ENCODE measurements around the gene RNF149.
A peak's percentile ranks its signal among the peaks of the same experiment; 100 is the strongest.

RNF149 gene

DNA sequence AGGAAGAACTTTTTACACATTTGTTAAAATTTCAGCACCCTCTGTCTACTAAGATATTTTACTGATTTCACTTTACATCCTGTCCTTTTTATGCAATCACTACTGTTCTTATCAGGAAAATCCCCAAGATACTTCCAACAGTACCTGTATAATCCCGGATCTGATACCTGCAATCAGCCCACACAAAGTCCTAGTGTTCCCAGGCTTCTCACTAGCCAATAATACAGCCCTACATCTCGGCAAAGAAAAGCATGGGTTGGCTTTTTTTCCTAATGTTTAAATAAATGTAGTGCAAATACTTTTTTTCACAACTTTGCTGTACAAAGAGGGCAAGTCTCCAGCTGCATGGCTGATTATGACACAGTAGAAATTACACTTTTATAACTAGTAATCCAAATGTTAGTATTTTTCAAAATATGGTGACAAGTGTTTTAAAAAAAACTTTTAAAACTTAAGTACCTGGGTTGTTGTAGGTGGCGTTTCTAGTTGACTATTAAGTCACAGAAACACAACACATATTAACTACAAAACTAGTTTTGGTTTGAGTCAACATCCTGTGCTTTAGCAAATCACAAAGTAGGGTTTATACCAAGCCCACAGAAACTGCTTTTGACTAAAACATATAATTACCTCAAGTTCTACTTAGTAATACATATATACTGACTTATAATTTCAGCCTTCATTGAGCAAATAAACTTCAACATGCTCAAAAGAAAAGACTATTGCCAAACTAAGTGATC lies 36.3 kb downstream of the RNF149 start:
- no peak overlapping the region for H3K4me3 Mint-ChIP-seq
- intact Hi-C loops (cut with micrococcal nuclease), result loop anchor here (10.0 kb wide), 1 partner anchor 563 kb away; no protein-coding TSS in a partner anchor
- H3K9me3 Mint-ChIP-seq, result no peaks in the 10 kb centered on the region
- H3K36me3 Mint-ChIP-seq (ENCODE audit: low read depth), result peaks cover 88% of the 10 kb centered on the region
- no peaks in the 10 kb centered on the region for H3K27me3 Mint-ChIP-seq
- H3K4me1 Mint-ChIP-seq (ENCODE audit: low read depth), result peaks cover 4% of the 10 kb centered on the region
- no peak overlapping the region for H3K27ac Mint-ChIP-seq

DNA sequence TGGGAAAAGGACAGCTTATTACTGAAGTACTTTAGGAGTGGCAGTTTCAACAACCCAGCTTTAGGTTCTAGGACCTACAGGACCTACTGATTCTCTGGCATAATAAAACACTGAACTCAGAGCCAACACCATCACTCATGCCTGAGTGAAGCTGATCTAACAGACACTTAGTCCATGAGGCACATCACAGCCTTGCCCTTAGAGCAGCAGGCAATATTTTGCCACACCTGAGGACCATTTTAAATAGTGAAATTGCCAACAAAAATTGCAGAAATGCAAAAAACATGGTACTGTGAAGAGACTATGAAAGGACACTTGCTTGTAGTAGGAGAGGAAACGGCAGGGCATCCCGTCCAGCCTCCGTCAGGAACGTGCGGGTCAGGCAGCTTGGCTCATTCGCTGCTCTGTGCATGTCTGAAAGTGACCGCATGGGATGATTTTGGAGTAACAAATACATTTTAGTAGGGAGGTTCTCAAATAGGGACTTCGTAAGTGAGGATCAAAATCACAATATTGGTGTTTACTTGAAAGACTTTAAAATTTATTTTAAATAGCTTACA lies 37.7 kb downstream of the RNF149 start:
- no peaks in the 10 kb centered on the region for H3K27me3 Mint-ChIP-seq
- intact Hi-C loops (cut with micrococcal nuclease), result loop anchor here (10.0 kb wide), 1 partner anchor 564 kb away; no protein-coding TSS in a partner anchor
- H3K4me3 Mint-ChIP-seq, result no peak overlapping the region
- H3K9me3 Mint-ChIP-seq, result no peaks in the 10 kb centered on the region
- peaks cover 4% of the 10 kb centered on the region for H3K4me1 Mint-ChIP-seq (ENCODE audit: low read depth)
- peaks cover 90% of the 10 kb centered on the region for H3K36me3 Mint-ChIP-seq (ENCODE audit: low read depth)
- no peak overlapping the region for H3K27ac Mint-ChIP-seq

GRCh38 chr2:101267671-101268656 lies 40.5 kb downstream of the RNF149 start:
- no peak overlapping the region for H3K4me3 Mint-ChIP-seq
- intact Hi-C loops (cut with micrococcal nuclease), result no loop called here
- peaks cover 4% of the 10 kb centered on the region for H3K4me1 Mint-ChIP-seq (ENCODE audit: low read depth)
- H3K9me3 Mint-ChIP-seq, result no peaks in the 10 kb centered on the region
- H3K36me3 Mint-ChIP-seq (ENCODE audit: low read depth), result peaks cover 96% of the 10 kb centered on the region
- H3K27ac Mint-ChIP-seq, result no peak overlapping the region
- H3K27me3 Mint-ChIP-seq, result no peaks in the 10 kb centered on the region

GRCh38 chr2:101265893-101266499 lies 42.5 kb downstream of the RNF149 start:
- Mint-ChIP-seq H3K27me3 (no peaks in the 10 kb centered on the region), H3K27ac (no peak overlapping the region), H3K4me1 (ENCODE audit: low read depth) (peaks cover 8% of the 10 kb centered on the region), H3K36me3 (ENCODE audit: low read depth) (peaks cover 97% of the 10 kb centered on the region), H3K4me3 (no peak overlapping the region), H3K9me3 (no peaks in the 10 kb centered on the region)
- intact Hi-C loops (cut with micrococcal nuclease), result no loop called here

DNA sequence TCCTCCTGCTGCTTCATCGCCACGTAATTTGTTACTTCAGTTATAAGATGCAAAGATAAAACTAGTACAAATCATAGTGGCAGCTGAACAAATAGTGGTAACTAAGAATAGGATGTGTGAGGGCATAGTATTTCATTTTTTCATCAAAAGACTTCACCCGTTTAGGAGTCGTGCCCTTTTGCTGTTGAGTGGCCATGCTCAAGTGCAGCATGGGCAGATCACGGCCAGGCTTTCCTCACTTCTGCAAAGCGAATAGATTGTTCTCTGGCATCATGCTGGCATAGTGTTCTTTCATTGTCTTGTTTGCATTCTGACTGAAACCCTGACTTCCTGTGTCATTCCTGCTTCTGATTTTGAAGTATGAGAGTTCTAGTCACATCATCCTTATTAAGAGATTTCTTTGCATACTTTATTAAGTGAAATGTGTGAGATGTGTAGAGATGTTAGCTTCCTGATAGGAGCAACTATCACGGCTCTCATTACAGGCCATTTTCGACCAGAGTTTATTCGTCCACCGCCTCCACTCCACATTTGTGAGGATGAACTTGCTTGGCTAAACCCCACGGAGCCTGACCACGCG lies 44.1 kb downstream of the RNF149 start:
- intact Hi-C loops (cut with micrococcal nuclease), result no loop called here
- Mint-ChIP-seq H3K4me1 (ENCODE audit: low read depth) (peaks cover 9% of the 10 kb centered on the region), H3K27me3 (no peaks in the 10 kb centered on the region), H3K36me3 (ENCODE audit: low read depth) (peaks cover 92% of the 10 kb centered on the region), H3K9me3 (no peaks in the 10 kb centered on the region), H3K4me3 (no peak overlapping the region), H3K27ac (no peak overlapping the region)

DNA sequence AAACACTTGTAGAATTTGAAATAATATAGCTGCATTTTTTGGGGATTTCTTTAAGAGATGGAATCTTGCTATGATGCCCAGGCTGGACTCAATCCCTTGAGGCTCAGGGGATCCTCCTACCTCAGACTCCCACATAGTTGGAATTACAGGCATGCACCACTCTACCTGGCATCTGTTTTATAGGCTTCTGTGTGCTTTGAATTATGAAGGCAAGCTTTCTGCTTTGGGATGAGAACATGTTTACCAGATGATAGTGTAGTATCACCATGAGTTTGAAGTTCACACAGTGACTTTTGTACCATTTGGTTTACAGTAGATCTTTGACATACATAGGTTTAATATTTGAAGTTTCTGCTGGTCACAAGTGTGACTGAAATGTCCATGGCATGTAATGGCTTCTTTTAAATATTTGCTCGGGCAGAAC lies 45.1 kb downstream of the RNF149 start:
- Mint-ChIP-seq H3K27ac (no peak overlapping the region), H3K27me3 (no peaks in the 10 kb centered on the region), H3K9me3 (no peaks in the 10 kb centered on the region), H3K36me3 (ENCODE audit: low read depth) (peaks cover 92% of the 10 kb centered on the region), H3K4me1 (ENCODE audit: low read depth) (peaks cover 9% of the 10 kb centered on the region), H3K4me3 (no peak overlapping the region)
- intact Hi-C loops (cut with micrococcal nuclease), result no loop called here

DNA sequence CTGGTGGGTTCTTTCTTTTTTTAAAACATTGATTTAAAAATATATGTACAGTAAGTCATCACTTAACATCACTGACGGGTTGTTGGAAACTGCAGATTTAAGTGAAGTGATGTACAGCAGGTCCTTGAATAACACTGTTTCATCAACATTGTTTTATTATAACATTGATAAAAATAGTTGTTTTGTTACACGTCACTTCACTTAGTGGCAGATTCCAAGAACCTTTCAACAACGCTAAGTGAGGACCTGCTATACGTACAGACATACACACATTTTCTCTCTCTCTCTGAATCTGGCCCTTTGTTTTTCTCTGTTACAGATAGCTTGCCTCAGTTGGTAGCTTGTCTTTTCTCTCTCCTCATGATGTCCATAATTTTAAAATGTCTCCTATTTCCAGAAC lies 46.4 kb downstream of the RNF149 start:
- Mint-ChIP-seq H3K27me3 (no peaks in the 10 kb centered on the region), H3K4me1 (ENCODE audit: low read depth) (peaks cover 5% of the 10 kb centered on the region), H3K9me3 (no peaks in the 10 kb centered on the region), H3K27ac (no peak overlapping the region), H3K36me3 (ENCODE audit: low read depth) (peaks cover 92% of the 10 kb centered on the region), H3K4me3 (no peak overlapping the region)
- intact Hi-C loops (cut with micrococcal nuclease), result no loop called here

- intact Hi-C loops (cut with micrococcal nuclease), result no loop called here
- H3K27ac Mint-ChIP-seq, result no peak overlapping the region
- peaks cover 72% of the 10 kb centered on the region for H3K36me3 Mint-ChIP-seq (ENCODE audit: low read depth)
- no peak overlapping the region for H3K4me3 Mint-ChIP-seq
- peaks cover 33% of the 10 kb centered on the region for H3K4me1 Mint-ChIP-seq (ENCODE audit: low read depth)
- H3K27me3 Mint-ChIP-seq, result no peaks in the 10 kb centered on the region
- no peaks in the 10 kb centered on the region for H3K9me3 Mint-ChIP-seq
Measured at GRCh38 chr2:101258804-101259203, 49.7 kb downstream of the RNF149 start.

- no peaks in the 10 kb centered on the region for H3K9me3 Mint-ChIP-seq
- H3K4me3 Mint-ChIP-seq, result no peak overlapping the region
- H3K27ac Mint-ChIP-seq, result peak overlapping the region; percentile 2
- peaks cover 65% of the 10 kb centered on the region for H3K36me3 Mint-ChIP-seq (ENCODE audit: low read depth)
- H3K4me1 Mint-ChIP-seq (ENCODE audit: low read depth), result peaks cover 41% of the 10 kb centered on the region
- intact Hi-C loops (cut with micrococcal nuclease), result no loop called here
- no peaks in the 10 kb centered on the region for H3K27me3 Mint-ChIP-seq
Measured at GRCh38 chr2:101256316-101256715, 52.2 kb downstream of the RNF149 start.

DNA sequence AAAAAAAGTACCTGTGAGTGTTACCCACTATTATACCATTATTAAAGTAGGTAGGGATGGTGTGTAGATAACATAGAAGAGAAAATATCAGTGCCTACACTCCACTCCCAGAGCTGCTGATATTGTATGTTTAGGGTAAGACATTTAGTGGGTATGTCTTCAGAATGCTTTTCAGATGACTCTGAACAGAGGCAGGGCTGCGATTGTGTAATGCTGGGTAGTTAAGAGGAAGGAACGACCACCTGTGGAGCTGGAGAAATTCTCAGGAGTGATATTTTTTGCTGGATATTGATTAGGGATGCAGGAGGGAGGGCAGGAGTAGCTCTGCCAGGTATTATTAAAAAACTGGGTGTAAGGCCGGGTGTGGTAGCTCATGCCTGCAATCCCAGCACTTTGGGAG lies 53.0 kb downstream of the RNF149 start:
- H3K9me3 Mint-ChIP-seq, result no peaks in the 10 kb centered on the region
- H3K4me3 Mint-ChIP-seq, result no peak overlapping the region
- peaks cover 56% of the 10 kb centered on the region for H3K36me3 Mint-ChIP-seq (ENCODE audit: low read depth)
- no peaks in the 10 kb centered on the region for H3K27me3 Mint-ChIP-seq
- intact Hi-C loops (cut with micrococcal nuclease), result no loop called here
- H3K27ac Mint-ChIP-seq, result peak overlapping the region; percentile 2
- peaks cover 42% of the 10 kb centered on the region for H3K4me1 Mint-ChIP-seq (ENCODE audit: low read depth)

DNA sequence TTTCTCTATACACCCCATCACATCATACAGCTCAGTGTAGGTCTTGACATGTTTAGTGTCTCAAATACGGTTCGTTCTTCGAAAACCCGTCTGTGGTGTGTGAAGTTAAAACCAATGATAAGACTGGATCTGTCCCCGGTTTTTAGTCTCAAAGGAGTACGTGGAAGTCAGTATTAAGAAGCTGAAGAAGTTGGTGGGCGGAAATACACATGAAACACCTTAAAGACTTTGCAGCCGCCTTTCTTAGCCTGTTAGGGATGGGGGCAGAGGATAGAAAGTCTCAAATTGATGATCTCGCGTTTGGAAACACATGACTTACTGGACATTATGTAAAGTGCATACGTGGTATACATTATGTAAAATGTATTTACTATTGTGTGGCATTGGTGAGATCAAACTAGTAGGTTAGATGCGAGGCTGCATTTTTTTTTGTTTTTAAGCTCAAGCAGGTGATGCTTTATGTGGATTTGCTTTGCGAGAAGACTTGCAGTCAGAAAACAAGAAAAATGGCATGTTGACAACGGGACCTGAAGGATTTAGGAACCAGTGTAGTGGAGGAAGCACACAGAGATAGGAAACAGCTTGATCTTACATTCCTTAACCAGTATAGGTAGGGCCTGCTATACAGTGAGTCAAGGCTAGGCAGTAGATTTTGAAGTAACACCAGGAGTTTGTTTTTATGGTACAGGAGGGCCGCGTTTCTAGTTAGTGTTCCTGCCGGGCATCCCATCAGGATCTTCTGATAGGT lies 54.6 kb downstream of the RNF149 start:
- H3K27ac Mint-ChIP-seq, result peak overlapping the region; percentile 90
- no peaks in the 10 kb centered on the region for H3K27me3 Mint-ChIP-seq
- H3K36me3 Mint-ChIP-seq (ENCODE audit: low read depth), result peaks cover 45% of the 10 kb centered on the region
- H3K9me3 Mint-ChIP-seq, result peaks cover 2% of the 10 kb centered on the region
- H3K4me3 Mint-ChIP-seq, result peak overlapping the region; percentile 90
- peaks cover 47% of the 10 kb centered on the region for H3K4me1 Mint-ChIP-seq (ENCODE audit: low read depth)
- intact Hi-C loops (cut with micrococcal nuclease), result loop anchor here (1.0 to 5.0 kb wide), 2 partner anchors 52 to 692 kb away; partner anchors contain the start of gene PDCL3

- Mint-ChIP-seq H3K27me3 (no peaks in the 10 kb centered on the region), H3K4me1 (ENCODE audit: low read depth) (peaks cover 47% of the 10 kb centered on the region), H3K9me3 (peaks cover 7% of the 10 kb centered on the region), H3K27ac (peak overlapping the region; percentile 90), H3K4me3 (peak overlapping the region; percentile 90), H3K36me3 (ENCODE audit: low read depth) (peaks cover 38% of the 10 kb centered on the region)
- intact Hi-C loops (cut with micrococcal nuclease), result loop anchor here (1.0 to 5.0 kb wide), 2 partner anchors 53 to 691 kb away; partner anchors contain the start of gene PDCL3
Measured at GRCh38 chr2:101253013-101253702, 55.3 kb downstream of the RNF149 start.

All from dendritic cell treated with granulocyte-macrophage colony-stimulating factor and Interleukin-4, amounts not matched to agents 40 ng/mL and 50 ng/mL, for 4 days (primary cell).